Left ventricle myocardium superior (tissue), 1 donor: ENCODE results near the gene HEXD. TPM values are rescaled to one million over a fixed set of nuclear protein-coding genes. Genes with fewer than 3 reads are reported as not detected.
A peak's percentile ranks its signal among the peaks of the same experiment; 100 is the strongest.

Experiments
- ATAC-seq: fragments of 200-7000 bp; cut with Tn5 transposase; one replicate; pipeline ENCODE4 v1.9.1; 2020; ENCODE audit warnings: mild to moderate bottlenecking, moderate library complexity
- DNase-seq: peaks from one replicate; pipeline ENCODE4 v3.0.0-alpha.2; 2020
- intact Hi-C: fragments of 100-400 bp; cut with micrococcal nuclease; formaldehyde crosslinking; loops from one replicate; pipeline ENCODE4 v1.11.0; 2022
- total RNA-seq: library from RNA; stranded (reverse); fragmentation: NEBNext Ultra II Directional; extraction: Animal tissue kit (Norgen Biotek cat#: 25700); gene quantifications from one replicate; pipeline ENCODE4 v1.2.1, GENCODE V29; 2021
- donor health status: DM: no; HTN: yes; CAD: no; lungs with severe emphysema.

Gene HEXD
- total RNA-seq, 1 donor from 2014 or later, result 18.6 TPM

GRCh38 chr17:82465023-82465603, 47.0 kb downstream of the HEXD start:
- ATAC-seq (no peak), DNase-seq (no peak)
- intact Hi-C loops, result no loop called here

DNA sequence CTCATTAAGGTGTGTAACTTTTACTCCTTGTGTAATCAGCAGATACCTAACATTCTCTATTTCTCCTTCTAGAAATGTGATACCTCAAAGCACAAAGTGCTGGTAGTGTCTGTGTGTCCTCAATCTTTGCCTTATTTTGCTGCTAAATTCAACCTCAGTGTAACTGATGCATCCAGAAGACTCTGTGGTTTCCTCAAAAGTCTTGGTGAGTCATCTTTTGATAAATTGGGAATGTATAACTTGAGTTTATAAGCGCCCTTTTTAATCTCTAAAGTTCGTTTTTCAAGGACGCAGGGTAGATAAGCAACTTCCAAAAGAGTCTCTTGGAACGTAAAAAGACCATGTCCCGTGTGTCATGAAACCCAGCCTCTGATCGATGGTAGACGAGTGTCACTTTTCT, 50.5 kb downstream of the HEXD start:
- ATAC-seq (no peak), DNase-seq (no peak)
- intact Hi-C loops, result no loop called here

- DNase-seq (no peak), ATAC-seq (no peak)
- intact Hi-C loops, result no loop called here
Measured at GRCh38 chr17:82470065-82470464, 51.9 kb downstream of the HEXD start.

- intact Hi-C loops, result no loop called here
- no peak for ATAC-seq
Measured at GRCh38 chr17:82474223-82475010, 56.3 kb downstream of the HEXD start.

GRCh38 chr17:82475458-82475857, 57.3 kb downstream of the HEXD start:
- DNase-seq (peak; percentile 14), ATAC-seq (no peak)
- intact Hi-C loops, result no loop called here

More at GRCh38 chr17:82474223-82475010, 56.3 kb downstream of the HEXD start:
- DNase-seq, result peak; percentile 4

DNA sequence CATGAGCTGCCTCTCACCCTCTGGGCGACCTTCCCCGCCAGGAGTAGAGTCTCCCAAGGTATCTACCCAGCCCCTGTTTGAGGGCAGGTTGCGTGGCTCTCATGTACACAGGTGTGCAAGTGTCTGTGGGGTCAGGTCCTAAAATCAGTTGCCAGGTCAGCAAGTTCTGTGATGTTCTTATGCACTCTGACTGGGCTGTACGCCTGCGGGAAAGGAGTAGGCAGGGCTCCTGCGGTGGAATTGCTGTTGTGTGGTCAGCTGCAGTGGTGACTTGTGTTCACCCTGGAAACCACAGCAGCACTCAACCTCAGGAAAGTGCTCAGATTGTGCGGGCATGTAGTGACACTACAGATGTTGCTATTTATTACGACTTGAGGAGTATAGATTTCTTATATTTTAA, 59.8 kb downstream of the HEXD start:
- DNase-seq (no peak), ATAC-seq (no peak)
- intact Hi-C loops, result no loop called here

DNA sequence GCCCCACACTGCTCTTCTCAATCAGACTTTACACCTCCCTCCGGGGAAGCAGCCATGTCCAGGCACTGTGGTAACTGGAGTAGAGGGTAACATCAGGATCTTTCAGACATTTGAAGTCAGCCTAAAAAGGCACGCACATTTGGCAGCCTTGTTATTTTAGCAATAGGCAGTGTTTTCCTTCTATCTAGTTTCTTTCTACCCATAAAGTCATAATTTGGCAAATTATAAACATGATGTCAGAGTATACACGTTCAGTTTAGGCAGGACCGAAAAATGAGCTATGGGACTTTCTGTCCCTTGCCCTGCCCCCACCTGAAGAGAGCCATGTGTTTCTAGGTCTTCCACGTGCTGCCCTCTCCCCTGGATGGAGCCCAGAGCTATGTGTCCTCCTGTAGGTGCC, 61.5 kb downstream of the HEXD start:
- intact Hi-C loops, result no loop called here
- ATAC-seq (no peak), DNase-seq (no peak)

DNA sequence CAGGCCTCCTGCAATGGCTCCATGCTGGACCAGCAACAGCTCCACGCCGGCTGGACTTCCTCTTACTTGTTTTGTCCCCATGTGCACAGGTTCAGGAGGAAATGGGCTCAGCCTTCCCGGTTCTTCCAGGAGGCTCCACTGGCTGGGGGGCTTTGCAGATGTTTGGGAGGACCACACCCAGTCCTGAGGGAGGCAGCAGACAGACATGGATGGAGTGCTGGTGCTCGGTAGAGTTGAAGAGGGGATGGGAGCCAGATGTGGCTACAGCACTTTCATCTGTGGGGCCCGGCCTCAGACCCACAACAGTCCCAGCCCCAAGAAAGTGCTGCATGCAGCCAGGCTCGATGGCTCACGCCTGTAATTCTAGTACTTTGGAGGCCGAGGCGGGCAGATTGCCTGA, 62.2 kb downstream of the HEXD start:
- no peak for DNase-seq
- ATAC-seq, result no peak
- intact Hi-C loops, result no loop called here

DNA sequence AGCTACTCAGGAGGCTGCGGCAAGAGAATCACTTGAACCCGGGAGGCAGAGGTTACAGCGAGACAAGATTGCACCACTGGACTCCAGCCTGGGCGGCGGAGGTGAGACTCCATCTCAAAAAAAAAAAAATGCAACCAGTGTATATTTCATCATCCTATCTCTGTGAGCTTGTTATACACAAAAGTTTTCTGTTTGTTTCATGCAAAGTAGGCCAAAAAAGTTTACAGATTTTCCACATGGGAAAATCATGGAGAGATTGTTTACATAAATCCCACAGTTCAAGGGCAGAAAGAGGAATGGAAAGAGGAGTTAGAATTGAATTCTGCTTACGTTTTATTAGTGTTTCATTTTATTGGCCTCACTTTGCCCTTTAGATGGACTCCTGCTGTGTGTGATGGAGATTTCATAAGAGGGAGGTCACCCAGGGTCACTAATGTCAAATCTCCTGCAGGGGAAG, 65.1 kb downstream of the HEXD start:
- ATAC-seq (no peak), DNase-seq (no peak)

GRCh38 chr17:82483836-82484235, 65.7 kb downstream of the HEXD start:
- no peak for DNase-seq

More for the DNA sequence above, 65.1 kb downstream of the HEXD start:
- intact Hi-C loops, result no loop called here

GRCh38 chr17:82486231-82487094, 68.3 kb downstream of the HEXD start:
- intact Hi-C loops, result no loop called here
- no peak for DNase-seq

More at GRCh38 chr17:82483836-82484235, 65.7 kb downstream of the HEXD start:
- intact Hi-C loops, result no loop called here
- ATAC-seq, result peak; percentile 24

DNA sequence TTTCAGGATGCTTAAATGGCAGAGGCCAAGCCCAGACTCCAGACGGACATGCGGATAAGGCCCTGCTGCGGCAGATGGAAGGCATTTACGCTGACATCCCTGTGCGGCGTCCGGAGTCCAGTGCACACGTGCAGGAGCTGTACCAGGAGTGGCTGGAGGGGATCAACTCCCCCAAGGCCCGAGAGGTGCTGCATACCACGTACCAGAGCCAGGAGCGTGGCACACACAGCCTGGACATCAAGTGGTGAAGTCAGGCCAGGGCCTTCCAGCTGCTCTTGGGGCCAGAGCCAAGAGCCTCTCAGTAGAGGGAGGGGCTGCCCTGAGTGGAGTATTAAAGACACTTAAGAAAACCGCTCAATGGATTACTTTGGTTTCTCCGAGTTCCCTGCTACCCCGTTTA, 69.8 kb downstream of the HEXD start:
- DNase-seq, result peak; percentile 69
- intact Hi-C loops, result no loop called here
- ATAC-seq, result peak; percentile 74

More at GRCh38 chr17:82486231-82487094, 68.3 kb downstream of the HEXD start:
- no peak for ATAC-seq

DNA sequence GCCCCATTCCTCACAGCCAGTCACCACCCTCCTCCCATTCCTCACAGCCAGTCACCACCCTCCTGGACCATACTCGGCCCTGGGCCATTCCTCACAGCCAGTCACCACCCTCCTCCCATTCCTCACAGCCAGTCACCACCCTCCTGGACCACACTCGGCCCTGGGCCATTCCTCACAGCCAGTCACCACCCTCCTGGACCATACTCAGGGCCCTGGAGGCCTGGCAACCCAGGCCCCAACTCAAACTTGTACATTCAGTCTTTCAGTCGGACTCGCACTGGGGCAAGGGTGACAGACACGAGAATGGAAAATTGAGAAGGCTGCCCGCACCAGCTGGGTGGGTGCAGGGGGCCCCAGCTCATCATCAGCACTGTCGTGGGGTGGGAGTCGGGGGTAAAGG, 71.0 kb downstream of the HEXD start:
- intact Hi-C loops, result no loop called here
- peak; percentile 95 for ATAC-seq
- DNase-seq, result peak; percentile 84

DNA sequence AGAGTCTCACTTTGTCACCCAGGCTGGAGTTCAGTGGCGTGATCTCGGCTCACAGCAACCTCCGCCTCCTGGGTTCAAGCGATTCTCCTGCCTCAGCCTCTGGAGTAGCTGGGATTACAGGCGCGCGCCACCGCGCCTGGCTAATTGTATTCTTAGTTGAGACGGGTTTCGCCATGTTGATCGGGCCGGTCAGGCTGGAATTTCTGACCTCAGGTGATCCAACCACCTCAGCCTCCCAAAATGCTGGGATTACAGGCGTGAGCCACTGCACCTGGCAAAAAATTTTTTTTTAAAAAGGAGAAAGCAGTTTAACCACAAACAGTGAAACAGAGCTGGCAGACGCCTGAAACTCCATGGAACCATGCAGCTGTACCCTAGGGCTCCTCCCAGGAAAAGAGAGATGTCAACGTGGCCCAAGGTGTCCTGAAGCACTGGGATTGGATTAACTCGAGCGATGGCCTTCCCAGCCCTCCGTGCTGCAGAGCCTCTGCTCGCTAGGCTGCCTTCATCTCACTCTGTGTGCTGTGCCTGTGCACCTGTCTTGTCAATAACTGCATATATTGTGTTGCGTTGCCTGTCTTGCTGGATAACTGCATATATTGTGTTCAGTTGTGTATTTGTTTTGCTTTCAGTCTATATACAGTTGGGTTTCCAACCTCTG, 71.8 kb downstream of the HEXD start:
- intact Hi-C loops, result no loop called here
- DNase-seq (no peak), ATAC-seq (no peak)

DNA sequence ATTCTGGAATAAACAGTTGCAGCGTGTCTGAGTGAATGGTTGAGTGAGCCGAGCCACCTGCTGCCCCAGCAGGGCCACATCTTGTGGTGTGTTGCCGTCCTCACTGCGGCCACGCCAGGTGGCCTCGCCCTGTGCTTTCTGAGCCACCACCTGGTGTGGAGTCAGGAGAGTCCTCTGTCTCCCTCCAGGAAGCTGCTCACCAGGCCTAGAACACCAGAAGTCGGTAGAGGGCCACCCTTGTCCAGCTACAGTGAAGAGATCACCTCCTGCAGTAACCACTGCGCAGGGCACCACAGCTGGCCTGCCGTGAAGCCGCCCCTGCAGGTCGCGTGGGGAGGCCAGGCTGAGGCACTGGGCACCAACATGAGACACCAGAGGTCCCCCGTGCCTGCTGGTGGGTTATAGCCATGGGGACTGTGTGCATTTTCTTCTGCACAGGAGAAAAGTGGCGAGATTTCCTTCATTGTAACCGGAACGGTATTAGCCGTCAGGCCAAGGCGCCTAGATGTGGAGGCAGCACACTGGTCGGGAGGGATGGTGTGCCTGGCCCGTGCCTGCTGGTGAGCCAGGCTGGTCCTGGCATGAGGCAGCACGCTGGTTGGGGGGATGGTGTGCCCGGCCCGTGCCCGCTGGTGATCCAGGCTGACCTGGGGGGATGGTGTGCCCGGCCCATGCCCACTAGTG, 72.5 kb downstream of the HEXD start:
- ATAC-seq, result no peak
- intact Hi-C loops, result no loop called here

DNA sequence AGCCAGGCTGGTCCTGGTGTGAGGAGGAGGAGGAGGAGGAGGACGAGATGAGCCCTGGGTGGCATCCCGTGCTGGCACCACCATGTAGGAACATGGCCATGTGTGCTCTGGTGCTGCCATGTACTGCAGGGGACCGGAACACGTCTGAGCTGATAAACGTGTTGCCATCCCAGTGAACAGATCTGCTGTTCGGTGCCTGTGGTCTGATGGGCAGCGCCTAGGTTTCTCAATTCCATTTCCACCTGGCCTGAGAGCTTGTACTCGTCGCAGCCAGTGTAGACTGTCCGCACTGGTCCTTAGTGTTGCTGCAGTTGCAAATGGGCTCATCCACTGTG, 73.0 kb downstream of the HEXD start:
- intact Hi-C loops, result no loop called here
- no peak for ATAC-seq
- no peak for DNase-seq

More for the DNA sequence above, 72.5 kb downstream of the HEXD start:
- DNase-seq, result no peak

- DNase-seq, result no peak
- no peak for ATAC-seq
- intact Hi-C loops, result no loop called here
Measured at GRCh38 chr17:82491533-82491932, 73.4 kb downstream of the HEXD start.
